T-helper 1 cell treated with Interleukin-12 subunit alpha and Interleukin-12 subunit beta and Interleukin-4 antibody, amounts not matched to agents 30 ng/mL and 1 ng/mL, for 36 hours (primary cell): ENCODE measurements around the gene ZFHX2. TPM values are rescaled to one million over a fixed set of nuclear protein-coding genes. Genes with fewer than 3 reads are reported as not detected.
"Not testable (repeated sequence)": the region's sequence is repeated elsewhere in the genome, so short reads cannot be mapped to it uniquely, and the experiment has no call there.

Experiments
- intact Hi-C: fragments of 100-400 bp; cut with micrococcal nuclease; formaldehyde crosslinking; loops from one replicate; pipeline ENCODE4 v1.15.1; 2024
- total RNA-seq: library from RNA; stranded (reverse); gene quantifications from 2 replicates; pipeline ENCODE4 v1.2.3, GENCODE V29; 2022

Gene ZFHX2
- 2.9 and 3.2 TPM in 2 replicates for total RNA-seq

- intact Hi-C loops = loop anchor here (1.0 to 10.0 kb wide), 8 partner anchors 16 to 967 kb away; partner anchors contain the start of genes ACIN1, AP1G2, C14orf119 and DAD1
Measured at GRCh38 chr14:23551266-23552028, at the start of gene ZFHX2. TSS of gene ZFHX2 (minus strand) at chr14:23551765. CDS start at chr14:23535325, 16,440 bp downstream.

GRCh38 chr14:23600806-23601205 lies 49.2 kb upstream of the ZFHX2 start:
- intact Hi-C loops = no loop called here

- intact Hi-C loops = no loop called here
Measured at GRCh38 chr14:23600322-23600707, 48.8 kb upstream of the ZFHX2 start.

- intact Hi-C loops = loop anchor here (10.0 kb wide), 1 partner anchor 131 kb away; no protein-coding TSS in a partner anchor
Measured at GRCh38 chr14:23594191-23594590, 42.6 kb upstream of the ZFHX2 start.

GRCh38 chr14:23590198-23590597 lies 38.6 kb upstream of the ZFHX2 start:
- intact Hi-C loops = loop anchor here (10.0 kb wide), 1 partner anchor 135 kb away; no protein-coding TSS in a partner anchor

GRCh38 chr14:23589606-23590005 lies 38.0 kb upstream of the ZFHX2 start:
- intact Hi-C loops = loop anchor here (1.0 to 10.0 kb wide), 4 partner anchors 43 to 365 kb away; no protein-coding TSS in a partner anchor

GRCh38 chr14:23588884-23589598 lies 37.5 kb upstream of the ZFHX2 start:
- intact Hi-C loops = loop anchor here (1.0 kb wide), 3 partner anchors 43 to 365 kb away; no protein-coding TSS in a partner anchor

- intact Hi-C loops = not testable (repeated sequence)
Measured at GRCh38 chr14:23584527-23585203, 33.1 kb upstream of the ZFHX2 start.

GRCh38 chr14:23583761-23584526 lies 32.4 kb upstream of the ZFHX2 start:
- intact Hi-C loops = not testable (repeated sequence)

GRCh38 chr14:23582906-23583760 lies 31.6 kb upstream of the ZFHX2 start:
- intact Hi-C loops = no loop called here

- intact Hi-C loops = no loop called here
Measured at GRCh38 chr14:23580948-23581281, 29.4 kb upstream of the ZFHX2 start.

GRCh38 chr14:23580152-23580926 lies 28.8 kb upstream of the ZFHX2 start:
- intact Hi-C loops = no loop called here

- intact Hi-C loops = no loop called here
Measured at GRCh38 chr14:23579739-23580138, 28.2 kb upstream of the ZFHX2 start.

GRCh38 chr14:23579311-23579630 lies 27.7 kb upstream of the ZFHX2 start:
- intact Hi-C loops = no loop called here

- intact Hi-C loops = no loop called here
Measured at GRCh38 chr14:23578560-23579310, 27.2 kb upstream of the ZFHX2 start, which contains the start of gene JPH4. TSS of gene JPH4 (minus strand) at chr14:23578790. CDS start at chr14:23577453, 1,337 bp downstream.

GRCh38 chr14:23577710-23578392 lies 26.3 kb upstream of the ZFHX2 start:
- intact Hi-C loops = no loop called here

GRCh38 chr14:23577004-23577681 lies 25.6 kb upstream of the ZFHX2 start:
- intact Hi-C loops = no loop called here
